Skeletal muscle cell (primary cell): ENCODE results near the gene SYK.

ENCODE experiments used
- DNase-seq: peaks from one replicate; pipeline ENCODE4 v3.0.0-alpha.2; 2010; ENCODE audit warnings: low read depth
- H3K4me3 ChIP-seq: 2 replicates; pipeline ENCODE4 v1.5.1; 2011; ENCODE audit warnings: low read depth, mild to moderate bottlenecking, control low read depth, low read length, moderate library complexity

The SYK gene

GRCh38 chr9:90841615-90842014 is 40.0 kb downstream of the SYK start:
- DNase-seq = no peak
- H3K4me3 ChIP-seq = no peak overlapping the region

GRCh38 chr9:90842176-90842777 is 40.7 kb downstream of the SYK start:
- DNase-seq = no peak
- no peak overlapping the region for H3K4me3 ChIP-seq

- DNase-seq = no peak
- no peak overlapping the region for H3K4me3 ChIP-seq
Observed at GRCh38 chr9:90842996-90843395, 41.4 kb downstream of the SYK start.

GRCh38 chr9:90843525-90843924 is 41.9 kb downstream of the SYK start:
- H3K4me3 ChIP-seq = no peak overlapping the region

GRCh38 chr9:90844326-90844725 is 42.7 kb downstream of the SYK start:
- DNase-seq = no peak
- no peak overlapping the region for H3K4me3 ChIP-seq

More at GRCh38 chr9:90843525-90843924, 41.9 kb downstream of the SYK start:
- DNase-seq = no peak

GRCh38 chr9:90846770-90847419 is 45.3 kb downstream of the SYK start:
- no peak overlapping the region for H3K4me3 ChIP-seq
- DNase-seq = no peak

- DNase-seq = no peak
Observed at GRCh38 chr9:90847971-90848370, 46.4 kb downstream of the SYK start.

GRCh38 chr9:90848866-90849265 is 47.2 kb downstream of the SYK start:
- DNase-seq = no peak
- no peak overlapping the region for H3K4me3 ChIP-seq

More at GRCh38 chr9:90847971-90848370, 46.4 kb downstream of the SYK start:
- no peak overlapping the region for H3K4me3 ChIP-seq

- no peak for DNase-seq
- H3K4me3 ChIP-seq = no peak overlapping the region
Observed at GRCh38 chr9:90851444-90851843, 49.8 kb downstream of the SYK start.

- no peak for DNase-seq
- no peak overlapping the region for H3K4me3 ChIP-seq
Observed at GRCh38 chr9:90853945-90854344, 52.3 kb downstream of the SYK start.

- no peak overlapping the region for H3K4me3 ChIP-seq
- no peak for DNase-seq
Observed at GRCh38 chr9:90854637-90855175, 53.1 kb downstream of the SYK start.

GRCh38 chr9:90855208-90855902 is 53.7 kb downstream of the SYK start:
- no peak overlapping the region for H3K4me3 ChIP-seq
- no peak for DNase-seq

GRCh38 chr9:90857091-90857490 is 55.5 kb downstream of the SYK start:
- no peak overlapping the region for H3K4me3 ChIP-seq
- DNase-seq = no peak

GRCh38 chr9:90857855-90858254 is 56.2 kb downstream of the SYK start:
- no peak for DNase-seq
- H3K4me3 ChIP-seq = no peak overlapping the region

GRCh38 chr9:90858457-90858901 is 56.9 kb downstream of the SYK start:
- no peak for DNase-seq
- no peak overlapping the region for H3K4me3 ChIP-seq

- H3K4me3 ChIP-seq = no peak overlapping the region
- DNase-seq = no peak
Observed at GRCh38 chr9:90860382-90860781, 58.8 kb downstream of the SYK start.

- no peak for DNase-seq
Observed at GRCh38 chr9:90860826-90861225, 59.2 kb downstream of the SYK start.

GRCh38 chr9:90861380-90861779 is 59.8 kb downstream of the SYK start:
- no peak overlapping the region for H3K4me3 ChIP-seq
- no peak for DNase-seq

More at GRCh38 chr9:90860826-90861225, 59.2 kb downstream of the SYK start:
- H3K4me3 ChIP-seq = no peak overlapping the region

- no peak for DNase-seq
- H3K4me3 ChIP-seq = no peak overlapping the region
Observed at GRCh38 chr9:90861826-90862740, 60.5 kb downstream of the SYK start.
